Adrenal gland (tissue), 5 donors: ENCODE results near the gene DTX2.
"Not testable (repeated sequence)": the region's sequence is repeated elsewhere in the genome, so short reads cannot be mapped to it uniquely, and the experiment has no call there.

Experiments
- CTCF ChIP-seq, 6 experiments: fragments of 450-650 bp in 4 of 6; fragments of 200-600 bp in 2 of 6; sonication (generic) in 1 of 6; IDR thresholded peaks; 1 replicate in 5 of 6; 2 replicates in 1 of 6; pipeline versions ENCODE4 v1.5.1 to v1.8.0; 2016 to 2021; ENCODE audit warnings: antibody characterized with exemption in 6 of 6, mild to moderate bottlenecking in 2 of 6, moderate library complexity in 1 of 6
- POLR2A ChIP-seq, 2 donors: fragments of 450-650 bp; IDR thresholded peaks; one replicate each; pipeline ENCODE4 v1.6.1; 2017; ENCODE audit warnings: antibody characterized with exemption in 2 of 2, mild to moderate bottlenecking in 2 of 2, moderate library complexity in 1 of 2
- donor health status: DM: no; HTN: no; CAD: no.

GRCh38 chr7:76503244-76503643 lies 41.7 kb downstream of the DTX2 start:
- TF ChIP-seq POLR2A, CTCF (IDR thresholded peaks at IDR 0.05): not testable (repeated sequence)
